Lower leg skin (tissue), 4 donors: ENCODE measurements around the gene MAPKAPK5. TPM values are rescaled to one million over a fixed set of nuclear protein-coding genes. Genes with fewer than 3 reads are reported as not detected.

Experiments used
- DNase-seq, 2 donors: peaks; one replicate each; pipeline ENCODE4 v3.0.0-alpha.2; 2019; ENCODE audit warnings: low spot score in 2 of 2
- H3K4me3 ChIP-seq: fragments of 200-600 bp; sonication (generic); 2 replicates; pipeline ENCODE4 v1.5.1; 2017; ENCODE audit warnings: mild to moderate bottlenecking, low read depth; ENCODE audit not compliant: poor library complexity, severe bottlenecking
- CTCF ChIP-seq, 3 donors: fragments of 450-650 bp; IDR thresholded peaks; one replicate each; pipeline ENCODE4 v1.5.1; 2016; ENCODE audit warnings: antibody characterized with exemption in 3 of 3, mild to moderate bottlenecking in 3 of 3, moderate library complexity in 2 of 3
- POLR2A ChIP-seq, 2 donors: fragments of 450-650 bp; IDR thresholded peaks; one replicate each; pipeline ENCODE4 v1.6.1; 2016 to 2017; ENCODE audit warnings: antibody characterized with exemption in 2 of 2, mild to moderate bottlenecking in 1 of 2, moderate library complexity in 1 of 2
- WGBS, 2 donors: methylation state at CpG; one replicate each; pipeline ENCODE4 v1.1.5; 2018; 5-methylcytosine and 5-hydroxymethylcytosine counted together
- intact Hi-C: fragments of 100-400 bp; cut with DNase I; formaldehyde crosslinking; loops from one replicate; pipeline ENCODE4 v1.15.0; 2023; ENCODE audit warnings: low total_unique reads
- total RNA-seq, 4 donors: library from RNA; depleted of rRNA; stranded (reverse); fragments of >200 nt; gene quantifications; one replicate each; pipeline ENCODE4 v1.1.0, GENCODE V29; 2016

MAPKAPK5 gene
- total RNA-seq, 4 donors from 2014 or later: 34.8 to 60.5 (median 49.5) TPM

- 93 to 94% methylated on average over 2 of the region's 2 CpGs for WGBS, 2 donors
- no peak for DNase-seq
- intact Hi-C loops: no loop called here
- TF ChIP-seq POLR2A (IDR thresholded peaks at IDR 0.05): no peak
- no peak for TF ChIP-seq CTCF (IDR thresholded peaks at IDR 0.05)
- no peak overlapping the region for H3K4me3 ChIP-seq
Measured at GRCh38 chr12:111850526-111850925, 8.5 kb downstream of the MAPKAPK5 start.

- DNase-seq: no peak
- H3K4me3 ChIP-seq: no peak overlapping the region
- intact Hi-C loops: no loop called here
- TF ChIP-seq POLR2A (IDR thresholded peaks at IDR 0.05): no peak
- no peak for TF ChIP-seq CTCF (IDR thresholded peaks at IDR 0.05)
- 98 to 99% methylated on average over 2 of the region's 2 CpGs for WGBS, 2 donors
Measured at GRCh38 chr12:111858186-111858585, 16.2 kb downstream of the MAPKAPK5 start.

- TF ChIP-seq CTCF (IDR thresholded peaks at IDR 0.05) (no peak), POLR2A (IDR thresholded peaks at IDR 0.05) (no peak)
- no peak for DNase-seq
- WGBS, 2 donors: 89 to 94% methylated on average over 7 of the region's 7 CpGs
- no peak overlapping the region for H3K4me3 ChIP-seq
- intact Hi-C loops: no loop called here
Measured at GRCh38 chr12:111858778-111859177, 16.8 kb downstream of the MAPKAPK5 start.

GRCh38 chr12:111864913-111865312 is 22.9 kb downstream of the MAPKAPK5 start:
- no peak for DNase-seq
- no peak for TF ChIP-seq POLR2A (IDR thresholded peaks at IDR 0.05)
- TF ChIP-seq CTCF (IDR thresholded peaks at IDR 0.05): no peak
- H3K4me3 ChIP-seq: no peak overlapping the region
- WGBS, 2 donors: 80 to 97% methylated on average over 1 of the region's 1 CpG
- intact Hi-C loops: no loop called here

- no peak for DNase-seq
- TF ChIP-seq POLR2A (IDR thresholded peaks at IDR 0.05) (no peak), CTCF (IDR thresholded peaks at IDR 0.05) (no peak)
- WGBS, 2 donors: 86 to 93% methylated on average over 2 of the region's 2 CpGs
- H3K4me3 ChIP-seq: no peak overlapping the region
- intact Hi-C loops: no loop called here
Measured at GRCh38 chr12:111867531-111867930, 25.5 kb downstream of the MAPKAPK5 start.
